HFF-Myc (cell line): ENCODE results near the gene SLC25A30.
A peak's percentile ranks its signal among the peaks of the same experiment; 100 is the strongest.
"Not testable (repeated sequence)": the region's sequence is repeated elsewhere in the genome, so short reads cannot be mapped to it uniquely, and the experiment has no call there.

Experiments
- DNase-seq: peaks from one replicate; pipeline ENCODE4 v3.0.0-alpha.2; 2011; ENCODE audit warnings: low read depth; ENCODE audit errors: extremely low read depth
- H3K4me3 ChIP-seq: replicated peaks from 2 replicates; pipeline ENCODE4 v1.5.1; 2011; ENCODE audit warnings: low read depth, mild to moderate bottlenecking, control low read depth, low read length
- TF ChIP-seq, protein P1 (sequence below): IDR thresholded peaks from 2 replicates; pipeline ENCODE4 v1.5.1; 2012; ENCODE audit warnings: mild to moderate bottlenecking, low read depth, low read length, control low read depth; ENCODE audit errors: missing control alignments

Gene SLC25A30

GRCh38 chr13:45432737-45433380 lies 14.7 kb upstream of the SLC25A30 start:
- H3K4me3 ChIP-seq = no peak overlapping the region
- TF ChIP-seq, protein P1, sequence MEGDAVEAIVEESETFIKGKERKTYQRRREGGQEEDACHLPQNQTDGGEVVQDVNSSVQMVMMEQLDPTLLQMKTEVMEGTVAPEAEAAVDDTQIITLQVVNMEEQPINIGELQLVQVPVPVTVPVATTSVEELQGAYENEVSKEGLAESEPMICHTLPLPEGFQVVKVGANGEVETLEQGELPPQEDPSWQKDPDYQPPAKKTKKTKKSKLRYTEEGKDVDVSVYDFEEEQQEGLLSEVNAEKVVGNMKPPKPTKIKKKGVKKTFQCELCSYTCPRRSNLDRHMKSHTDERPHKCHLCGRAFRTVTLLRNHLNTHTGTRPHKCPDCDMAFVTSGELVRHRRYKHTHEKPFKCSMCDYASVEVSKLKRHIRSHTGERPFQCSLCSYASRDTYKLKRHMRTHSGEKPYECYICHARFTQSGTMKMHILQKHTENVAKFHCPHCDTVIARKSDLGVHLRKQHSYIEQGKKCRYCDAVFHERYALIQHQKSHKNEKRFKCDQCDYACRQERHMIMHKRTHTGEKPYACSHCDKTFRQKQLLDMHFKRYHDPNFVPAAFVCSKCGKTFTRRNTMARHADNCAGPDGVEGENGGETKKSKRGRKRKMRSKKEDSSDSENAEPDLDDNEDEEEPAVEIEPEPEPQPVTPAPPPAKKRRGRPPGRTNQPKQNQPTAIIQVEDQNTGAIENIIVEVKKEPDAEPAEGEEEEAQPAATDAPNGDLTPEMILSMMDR = no peak
- DNase-seq = no peak

DNA sequence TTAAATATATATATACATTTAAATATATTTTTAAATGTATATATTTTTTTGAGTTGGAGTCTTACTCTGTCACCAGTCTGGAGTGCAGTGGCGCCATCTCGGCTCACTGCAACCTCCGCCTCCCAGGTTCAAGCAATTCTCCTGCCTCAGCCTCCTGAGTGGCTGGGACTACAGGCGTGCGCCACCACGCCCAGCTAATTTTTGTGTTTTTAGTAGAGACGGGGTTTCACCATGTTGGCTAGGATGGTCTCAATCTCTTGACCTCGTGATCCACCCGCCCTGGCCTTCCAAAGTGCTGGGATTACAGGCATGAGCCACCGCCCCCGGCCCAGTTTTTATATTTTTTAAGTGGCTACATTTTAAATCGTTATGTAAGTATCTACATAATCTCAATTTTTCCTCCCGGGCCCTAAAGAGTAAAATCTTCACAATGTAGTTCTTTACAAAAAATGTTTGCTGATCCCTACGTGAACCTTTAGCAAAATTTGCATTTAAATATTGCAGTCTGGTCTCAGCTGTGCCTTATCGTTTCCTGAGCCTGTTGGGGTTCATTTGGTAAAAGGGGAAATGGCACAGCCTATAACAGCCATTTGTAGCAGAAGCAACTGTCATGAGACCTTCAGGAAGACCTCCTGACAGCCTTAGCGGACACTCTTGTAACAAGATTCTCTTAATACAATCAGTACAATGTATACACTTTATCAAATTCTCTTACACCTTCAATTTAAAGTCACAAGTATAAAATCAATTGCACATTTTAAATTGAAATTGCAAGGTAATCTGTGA lies 8.1 kb upstream of the SLC25A30 start:
- not testable (repeated sequence) for H3K4me3 ChIP-seq, DNase-seq

DNA sequence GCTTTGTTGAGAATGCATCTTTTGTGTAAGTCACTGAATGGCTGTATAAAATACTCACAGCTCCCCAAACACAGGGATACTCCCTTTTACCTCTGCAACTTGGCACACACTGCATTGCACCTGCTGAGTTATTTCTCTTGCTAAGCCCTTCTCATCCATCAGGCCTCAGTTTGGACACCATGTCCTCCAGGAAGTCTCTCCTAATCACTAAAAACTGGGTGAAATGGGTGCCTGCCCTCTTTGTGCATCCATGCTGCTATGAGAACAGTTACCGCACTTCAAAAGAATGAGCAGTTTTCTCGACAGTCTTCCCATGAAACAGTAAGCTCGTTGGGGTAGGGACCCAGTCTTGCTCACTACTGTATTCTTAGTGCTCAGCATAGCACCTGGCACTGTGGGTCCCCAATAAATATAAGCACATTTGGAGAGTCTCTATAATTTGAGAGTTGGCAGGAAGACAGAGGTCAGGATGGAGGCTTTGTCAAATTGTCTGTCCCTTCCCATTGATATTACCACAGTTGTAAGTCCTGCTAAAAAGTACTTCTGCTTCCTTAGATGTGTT lies 4.6 kb upstream of the SLC25A30 start:
- no peak for DNase-seq

GRCh38 chr13:45419945-45420344 lies 1.8 kb upstream of the SLC25A30 start:
- DNase-seq = no peak
- TF ChIP-seq, protein P1 = no peak
- H3K4me3 ChIP-seq = no peak overlapping the region

More for the DNA sequence above, 4.6 kb upstream of the SLC25A30 start:
- no peak overlapping the region for H3K4me3 ChIP-seq
- TF ChIP-seq, protein P1 = no peak

DNA sequence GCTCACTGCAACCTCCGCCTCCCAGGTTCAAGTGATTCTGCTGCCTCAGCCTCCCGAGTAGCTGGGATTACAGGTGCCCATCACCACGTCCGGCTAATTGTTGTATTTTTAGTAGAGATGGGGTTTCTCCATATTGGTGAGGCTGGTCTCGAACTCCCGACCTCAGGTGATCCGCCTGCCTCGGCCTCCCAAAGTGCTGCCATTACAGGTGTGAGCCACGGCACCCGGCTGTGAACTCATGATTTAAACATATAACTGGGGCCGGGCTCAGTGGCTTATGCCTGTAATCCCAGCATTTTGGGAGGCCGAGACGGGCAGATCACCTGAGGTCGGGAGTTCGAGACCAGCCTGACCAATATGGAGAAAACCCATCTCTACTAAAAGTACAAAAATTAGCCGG lies 1.2 kb upstream of the SLC25A30 start:
- DNase-seq, H3K4me3 ChIP-seq: not testable (repeated sequence)

GRCh38 chr13:45416516-45417128 lies 1.6 kb downstream of the SLC25A30 start:
- TF ChIP-seq, protein P1 = no peak
- DNase-seq = no peak
- peak overlapping the region; percentile 65 for H3K4me3 ChIP-seq

GRCh38 chr13:45415112-45415511 lies 3.1 kb downstream of the SLC25A30 start:
- TF ChIP-seq, protein P1 = no peak

More at GRCh38 chr13:45415112-45415511, 3.1 kb downstream of the SLC25A30 start:
- DNase-seq = no peak
- H3K4me3 ChIP-seq = no peak overlapping the region
